Measurements from ENCODE around the gene ACSS1. TPM values are rescaled to one million over a fixed set of nuclear protein-coding genes. Genes with fewer than 3 reads are reported as not detected.
A peak's percentile ranks its signal among the peaks of the same experiment; 100 is the strongest.

The ACSS1 gene
- total and polyA plus RNA-seq, 8 donors = 26.6 to 44.3 (median 42.3) TPM

DNA sequence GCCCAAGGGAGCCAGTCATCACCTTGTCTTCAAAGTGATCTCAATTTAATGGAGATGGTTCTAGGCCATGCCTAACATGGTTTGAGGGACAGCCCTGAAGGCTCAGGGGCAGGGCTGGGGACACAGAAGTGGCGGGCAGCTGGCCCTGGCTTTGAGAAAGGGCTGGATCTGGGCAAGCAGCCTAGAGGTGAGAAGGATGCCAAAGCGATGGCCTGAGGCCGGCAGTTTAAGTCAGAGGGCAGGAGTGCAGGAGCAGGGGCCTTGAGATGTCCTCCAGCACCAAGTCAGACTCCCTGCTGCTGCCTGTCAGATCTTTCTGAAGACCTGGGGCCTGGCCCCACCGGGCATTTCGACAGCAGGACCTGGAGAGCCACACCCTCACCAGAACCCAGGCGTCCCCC, 37.0 kb downstream of the ACSS1 start:
- TF ChIP-seq, protein P1, sequence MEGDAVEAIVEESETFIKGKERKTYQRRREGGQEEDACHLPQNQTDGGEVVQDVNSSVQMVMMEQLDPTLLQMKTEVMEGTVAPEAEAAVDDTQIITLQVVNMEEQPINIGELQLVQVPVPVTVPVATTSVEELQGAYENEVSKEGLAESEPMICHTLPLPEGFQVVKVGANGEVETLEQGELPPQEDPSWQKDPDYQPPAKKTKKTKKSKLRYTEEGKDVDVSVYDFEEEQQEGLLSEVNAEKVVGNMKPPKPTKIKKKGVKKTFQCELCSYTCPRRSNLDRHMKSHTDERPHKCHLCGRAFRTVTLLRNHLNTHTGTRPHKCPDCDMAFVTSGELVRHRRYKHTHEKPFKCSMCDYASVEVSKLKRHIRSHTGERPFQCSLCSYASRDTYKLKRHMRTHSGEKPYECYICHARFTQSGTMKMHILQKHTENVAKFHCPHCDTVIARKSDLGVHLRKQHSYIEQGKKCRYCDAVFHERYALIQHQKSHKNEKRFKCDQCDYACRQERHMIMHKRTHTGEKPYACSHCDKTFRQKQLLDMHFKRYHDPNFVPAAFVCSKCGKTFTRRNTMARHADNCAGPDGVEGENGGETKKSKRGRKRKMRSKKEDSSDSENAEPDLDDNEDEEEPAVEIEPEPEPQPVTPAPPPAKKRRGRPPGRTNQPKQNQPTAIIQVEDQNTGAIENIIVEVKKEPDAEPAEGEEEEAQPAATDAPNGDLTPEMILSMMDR (IDR thresholded peaks at IDR 0.05) = no peak
- H3K36me3 ChIP-seq = peaks cover 0 to 42% of the 10 kb centered on the region in 2 donors
- peaks cover 0 to 11% of the 10 kb centered on the region in 2 donors for H3K4me1 ChIP-seq
- no peaks in the 10 kb centered on the region for H3K9me3 ChIP-seq
- no peaks in the 10 kb centered on the region for H3K27me3 ChIP-seq
- ATAC-seq = no peak
- DNase-seq = peak in 1 of 4 donors; percentile 18
- no peak overlapping the region for H3K27ac ChIP-seq
- intact Hi-C loops (cut with DNase I) = no loop called here
- no peak overlapping the region for H3K4me3 ChIP-seq

DNA sequence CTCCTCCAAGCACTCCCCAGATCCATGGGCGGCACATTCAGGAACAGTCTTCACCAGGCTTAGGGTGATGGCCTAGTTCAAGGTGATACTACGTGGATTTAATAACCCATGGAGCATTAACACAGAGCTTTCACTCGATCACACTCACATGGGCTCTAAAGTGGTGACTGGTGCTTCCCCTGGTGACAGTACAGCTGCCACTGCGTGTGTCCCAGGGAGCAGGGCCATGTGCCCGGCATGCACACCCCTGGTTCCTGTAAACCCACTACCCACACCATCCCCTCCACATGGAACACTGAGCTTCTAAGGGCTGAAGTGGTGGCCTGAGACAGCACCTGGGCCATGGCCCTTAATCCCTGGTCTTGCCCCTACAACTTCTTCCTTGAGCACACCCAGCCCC, 37.6 kb downstream of the ACSS1 start:
- Histone ChIP-seq H3K9me3 (no peaks in the 10 kb centered on the region), H3K27ac (no peak overlapping the region), H3K4me1 (peaks cover 0 to 11% of the 10 kb centered on the region in 2 donors), H3K4me3 (no peak overlapping the region), H3K36me3 (peaks cover 0 to 42% of the 10 kb centered on the region in 2 donors), H3K27me3 (no peaks in the 10 kb centered on the region)
- no peak for ATAC-seq
- intact Hi-C loops (cut with DNase I) = no loop called here
- TF ChIP-seq, protein P1 (IDR thresholded peaks at IDR 0.05) = no peak
- DNase-seq = peak in 1 of 4 donors; percentile 5

DNA sequence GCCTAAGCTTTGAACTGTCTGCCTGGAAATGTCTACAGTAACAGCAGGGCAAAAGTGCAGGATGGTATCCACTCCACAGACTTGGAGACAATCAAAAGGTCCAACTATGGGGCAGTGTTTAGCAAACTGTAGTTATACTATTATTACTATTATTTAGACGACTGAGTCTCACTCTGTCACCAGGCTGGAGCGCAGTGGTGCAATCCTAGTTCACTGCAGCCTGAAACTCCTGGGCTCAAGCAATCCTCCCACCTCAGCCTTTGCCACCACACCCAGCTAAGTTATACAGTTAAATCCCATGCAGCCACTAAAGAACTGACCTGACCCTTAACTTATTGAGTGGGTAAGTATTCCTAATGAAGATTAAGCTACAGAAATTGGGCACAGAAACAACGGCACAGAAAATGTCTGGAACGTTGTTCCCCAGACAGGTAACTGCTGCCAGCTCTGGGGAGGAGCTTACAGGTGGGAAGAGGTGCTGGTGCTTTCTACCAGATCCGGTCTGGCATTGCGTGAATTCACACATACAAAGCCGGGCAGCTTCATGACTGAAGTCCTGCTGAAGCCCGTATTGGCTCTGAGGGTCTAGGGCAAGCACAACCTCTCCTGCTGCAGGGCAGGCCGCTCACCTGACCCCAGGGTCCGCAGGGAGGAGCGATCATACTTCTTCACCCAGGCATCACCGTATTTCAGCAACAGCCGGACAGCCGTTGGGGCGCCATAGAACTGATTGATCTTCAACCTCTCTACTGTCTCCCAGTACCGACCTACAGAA, 38.4 kb downstream of the ACSS1 start:
- no peak overlapping the region for H3K4me3 ChIP-seq
- no peak overlapping the region for H3K27ac ChIP-seq
- H3K27me3 ChIP-seq = no peaks in the 10 kb centered on the region
- ATAC-seq = peak; percentile 15
- TF ChIP-seq, protein P1 (IDR thresholded peaks at IDR 0.05) = no peak
- intact Hi-C loops (cut with DNase I) = no loop called here
- DNase-seq = peak in 1 of 4 donors; percentile 34
- peaks cover 0 to 11% of the 10 kb centered on the region in 2 donors for H3K4me1 ChIP-seq
- H3K9me3 ChIP-seq = no peaks in the 10 kb centered on the region
- H3K36me3 ChIP-seq = peaks cover 0 to 46% of the 10 kb centered on the region in 2 donors

DNA sequence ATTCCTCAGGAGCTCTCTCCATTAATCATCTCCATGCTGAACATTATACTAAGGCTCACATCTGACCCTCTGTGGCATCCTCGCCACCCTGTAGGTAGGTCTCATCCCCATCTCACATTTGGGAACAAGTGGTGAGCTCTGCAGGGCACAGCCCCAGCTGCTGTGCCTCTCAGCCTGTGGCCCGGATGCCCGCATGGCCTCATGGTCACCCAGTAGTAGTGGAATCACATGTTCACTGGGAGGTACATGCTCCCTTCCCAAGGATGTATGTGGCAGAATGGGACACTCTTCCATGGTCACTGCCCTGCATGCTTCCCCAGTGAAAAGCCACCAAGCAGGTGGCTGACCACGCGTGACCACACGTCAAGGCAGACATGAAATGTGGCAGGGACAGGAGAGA, 39.1 kb downstream of the ACSS1 start:
- DNase-seq (peak in 1 of 4 donors; percentile 20), ATAC-seq (no peak)
- TF ChIP-seq, protein P1 (IDR thresholded peaks at IDR 0.05) = no peak
- no peaks in the 10 kb centered on the region for H3K9me3 ChIP-seq
- H3K27ac ChIP-seq = no peak overlapping the region
- H3K4me3 ChIP-seq = no peak overlapping the region
- intact Hi-C loops (cut with DNase I) = no loop called here
- peaks cover 0 to 11% of the 10 kb centered on the region in 2 donors for H3K4me1 ChIP-seq
- H3K27me3 ChIP-seq = no peaks in the 10 kb centered on the region
- peaks cover 0 to 52% of the 10 kb centered on the region in 2 donors for H3K36me3 ChIP-seq

DNA sequence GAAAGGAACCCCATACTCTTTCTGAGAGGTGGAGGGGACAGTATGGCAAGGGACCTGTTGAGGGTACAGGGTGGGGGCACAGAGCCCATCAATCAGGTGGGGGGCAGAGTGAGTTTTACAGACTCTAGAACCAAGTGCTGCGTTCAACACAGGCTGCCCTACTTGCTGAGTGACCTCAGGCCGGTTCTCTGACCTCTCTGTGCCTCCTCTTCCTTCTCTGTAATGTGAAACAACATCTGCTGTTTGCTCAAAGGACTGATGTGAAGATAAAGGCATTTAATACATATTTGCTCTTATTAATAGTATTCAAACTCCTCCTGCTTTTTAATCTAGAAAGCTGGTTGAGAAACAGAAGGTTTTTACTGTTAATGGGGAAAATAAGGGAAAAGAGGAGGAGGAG, 39.5 kb downstream of the ACSS1 start:
- peaks cover 0 to 11% of the 10 kb centered on the region in 2 donors for H3K4me1 ChIP-seq
- H3K9me3 ChIP-seq = no peaks in the 10 kb centered on the region
- intact Hi-C loops (cut with DNase I) = no loop called here
- peaks cover 0 to 56% of the 10 kb centered on the region in 2 donors for H3K36me3 ChIP-seq
- TF ChIP-seq, protein P1 (IDR thresholded peaks at IDR 0.05) = no peak
- no peak overlapping the region for H3K4me3 ChIP-seq
- ATAC-seq (no peak), DNase-seq (no peak)
- no peaks in the 10 kb centered on the region for H3K27me3 ChIP-seq
- H3K27ac ChIP-seq = no peak overlapping the region
